ENCODE results near the gene CSRP3.

The CSRP3 gene

GRCh38 chr11:19225581-19225980 lies 23.8 kb upstream of the CSRP3 start:
- DNase-seq (ENCODE audit: low read depth in 3 of 3) = no peak

GRCh38 chr11:19225123-19225522 lies 23.3 kb upstream of the CSRP3 start:
- no peak for DNase-seq (ENCODE audit: low read depth in 3 of 3)

GRCh38 chr11:19220903-19221724 lies 19.3 kb upstream of the CSRP3 start:
- no peak for DNase-seq (ENCODE audit: low read depth in 3 of 3)

- no peak for DNase-seq (ENCODE audit: low read depth in 3 of 3)
These were observed 17.1 kb upstream of the CSRP3 start for GRCh38 chr11:19218786-19219460.

GRCh38 chr11:19218216-19218615 lies 16.4 kb upstream of the CSRP3 start:
- no peak for DNase-seq (ENCODE audit: low read depth in 3 of 3)

GRCh38 chr11:19216709-19217374 lies 15.1 kb upstream of the CSRP3 start:
- no peak for DNase-seq (ENCODE audit: low read depth in 3 of 3)

GRCh38 chr11:19216021-19216420 lies 14.2 kb upstream of the CSRP3 start:
- DNase-seq (ENCODE audit: low read depth in 3 of 3) = no peak

GRCh38 chr11:19209617-19210370 lies 8.0 kb upstream of the CSRP3 start:
- no peak for DNase-seq (ENCODE audit: low read depth in 3 of 3)

GRCh38 chr11:19208959-19209546 lies 7.3 kb upstream of the CSRP3 start:
- DNase-seq (ENCODE audit: low read depth in 3 of 3) = no peak

- DNase-seq (ENCODE audit: low read depth in 3 of 3) = no peak
These were observed 6.4 kb upstream of the CSRP3 start for GRCh38 chr11:19208181-19208580.

GRCh38 chr11:19204836-19205235 lies 3.1 kb upstream of the CSRP3 start:
- no peak for DNase-seq (ENCODE audit: low read depth in 3 of 3)

GRCh38 chr11:19200410-19201201 lies 1.2 kb downstream of the CSRP3 start:
- no peak for DNase-seq (ENCODE audit: low read depth in 3 of 3)

GRCh38 chr11:19199771-19200170 lies 2.0 kb downstream of the CSRP3 start:
- no peak for DNase-seq (ENCODE audit: low read depth in 3 of 3)

- no peak for DNase-seq (ENCODE audit: low read depth in 3 of 3)
These were observed 2.7 kb downstream of the CSRP3 start for GRCh38 chr11:19199048-19199447.

- DNase-seq (ENCODE audit: low read depth in 3 of 3) = no peak
These were observed 5.4 kb downstream of the CSRP3 start for GRCh38 chr11:19196432-19196831.

GRCh38 chr11:19194620-19195308 lies 7.0 kb downstream of the CSRP3 start:
- DNase-seq (ENCODE audit: low read depth in 3 of 3) = no peak

GRCh38 chr11:19193916-19194315 lies 7.9 kb downstream of the CSRP3 start:
- no peak for DNase-seq (ENCODE audit: low read depth in 3 of 3)

GRCh38 chr11:19191530-19192169 lies 10.1 kb downstream of the CSRP3 start:
- no peak for DNase-seq (ENCODE audit: low read depth in 3 of 3)

- no peak for DNase-seq (ENCODE audit: low read depth in 3 of 3)
These were observed 13.9 kb downstream of the CSRP3 start for GRCh38 chr11:19187833-19188258.

Data from stimulated activated CD4-positive, alpha-beta T cell treated with anti-CD3 and anti-CD28 coated beads, TNF-alpha, amount 100 ng/mL, for 48 hours (primary cell).